Common myeloid progenitor, CD34-positive (primary cell): ENCODE results near the gene ARMC9.
A peak's percentile ranks its signal among the peaks of the same experiment; 100 is the strongest.

Experiments used
- CTCF ChIA-PET: fragments of 350-600 bp; sonication (Branson Sonifier 250); formaldehyde crosslinking; loops from one replicate; lab custom pipeline; 2021; ENCODE audit warnings: antibody characterized with exemption; lab: Charles Lee
- POLR2A ChIA-PET: fragments of 350-600 bp; sonication (Branson Sonifier 250); formaldehyde crosslinking; loops from one replicate; lab custom pipeline; 2021; ENCODE audit warnings: antibody characterized with exemption; lab: Charles Lee
- DNase-seq, 3 donors: peaks; one replicate each; pipeline versions ENCODE4 v3.0.0 to v3.0.0-alpha.2; 2013
- H3K27ac ChIP-seq, 2 experiments: 1 replicate in 1 of 2; 2 replicates in 1 of 2; pipeline ENCODE4 v1.7.0; 2013; ENCODE audit warnings: inconsistent platforms in 2 of 2, low read length in 2 of 2, mild to moderate bottlenecking in 2 of 2, low read depth in 1 of 2, moderate library complexity in 1 of 2; ENCODE audit not compliant: severe bottlenecking in 2 of 2, insufficient read depth in 1 of 2, poor library complexity in 1 of 2
- H3K27me3 ChIP-seq, 5 experiments: replicated peaks in 2 of 5; 1 replicate in 3 of 5; 2 replicates in 2 of 5; pipeline versions ENCODE4 v1.6.1 to v1.7.0; 2013; ENCODE audit warnings: low read length in 4 of 5, mild to moderate bottlenecking in 2 of 5, moderate library complexity in 2 of 5, inconsistent platforms in 1 of 5; ENCODE audit not compliant: insufficient read depth in 5 of 5, control insufficient read depth in 4 of 5
- H3K36me3 ChIP-seq, 4 experiments: 1 replicate in 2 of 4; 2 replicates in 2 of 4; pipeline versions ENCODE4 v1.6.1 to v1.7.0; 2013; ENCODE audit warnings: low read length in 3 of 4, control low read depth in 1 of 4, mild to moderate bottlenecking in 1 of 4; ENCODE audit not compliant: control insufficient read depth in 4 of 4, insufficient read depth in 4 of 4
- H3K4me1 ChIP-seq, 4 experiments: 1 replicate in 3 of 4; 2 replicates in 1 of 4; pipeline versions ENCODE4 v1.6.1 to v1.7.1; 2013; ENCODE audit warnings: low read length in 3 of 4, mild to moderate bottlenecking in 3 of 4, control low read depth in 1 of 4, inconsistent platforms in 1 of 4, moderate library complexity in 1 of 4; ENCODE audit not compliant: control insufficient read depth in 4 of 4, insufficient read depth in 4 of 4; ENCODE audit errors: control extremely low read depth in 1 of 4
- H3K4me3 ChIP-seq, 7 experiments: 1 replicate in 4 of 7; 2 replicates in 3 of 7; pipeline versions ENCODE4 v1.5.1 to v1.7.0; 2013; ENCODE audit warnings: mild to moderate bottlenecking in 7 of 7, low read length in 6 of 7, moderate library complexity in 6 of 7, inconsistent platforms in 2 of 7, low read depth in 2 of 7, control low read depth in 1 of 7; ENCODE audit not compliant: insufficient read depth in 4 of 7, control insufficient read depth in 1 of 7; ENCODE audit errors: extremely low read depth in 1 of 7
- H3K9me3 ChIP-seq, 5 experiments: 1 replicate in 4 of 5; 2 replicates in 1 of 5; pipeline versions ENCODE4 v1.6.1 to v1.7.1; 2013; ENCODE audit warnings: low read length in 4 of 5, mild to moderate bottlenecking in 2 of 5, inconsistent platforms in 1 of 5, low read depth in 1 of 5, moderate library complexity in 1 of 5; ENCODE audit not compliant: control insufficient read depth in 4 of 5, insufficient read depth in 2 of 5; ENCODE audit errors: control extremely low read depth in 1 of 5
- WGBS: methylation state at CpG from one replicate; pipeline ENCODE4 v1.1.5; 2013; ENCODE audit not compliant: insufficient coverage; 5-methylcytosine and 5-hydroxymethylcytosine counted together

ARMC9 gene

DNA sequence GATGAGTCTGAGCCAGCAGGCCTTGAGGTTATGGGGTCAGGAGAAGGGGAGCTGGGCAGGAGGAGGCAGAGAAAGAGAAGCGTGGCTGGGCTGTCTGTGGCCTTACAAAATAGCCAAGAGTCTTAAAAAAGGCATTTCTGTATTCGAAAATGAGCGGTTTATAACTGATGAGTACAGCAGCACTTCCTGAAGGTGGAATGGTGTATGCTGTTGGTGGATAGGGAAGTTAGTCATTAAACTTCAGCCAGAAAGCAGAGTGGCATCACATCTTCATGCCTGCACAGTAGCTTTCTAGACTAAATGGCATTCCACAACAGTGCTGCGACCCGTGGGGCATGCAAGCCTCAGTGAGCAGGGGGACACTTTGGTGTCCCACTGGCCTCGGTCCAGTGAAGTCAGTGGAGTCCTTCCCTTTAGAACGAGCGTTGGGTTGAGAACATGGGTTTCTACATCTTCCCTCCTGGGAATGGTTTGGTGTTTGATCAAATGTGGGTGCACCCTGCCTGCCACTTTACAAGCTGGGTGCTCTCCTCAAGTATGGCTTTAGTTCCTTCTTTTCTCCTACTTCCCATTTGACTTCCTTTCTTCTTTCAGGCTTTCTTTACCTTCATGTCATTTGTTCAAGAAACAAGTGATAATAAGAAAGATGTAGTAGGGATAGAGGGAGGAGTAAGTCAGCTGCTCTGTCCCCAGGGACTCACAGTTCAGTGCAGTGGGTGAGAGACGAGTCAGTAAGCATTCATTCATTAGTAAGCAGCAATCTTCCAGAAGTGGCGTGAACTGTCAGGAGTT is 96.3 kb downstream of the ARMC9 start:
- ChIA-PET CTCF (interaction anchor here (0.6 to 3.7 kb wide), 8 partner anchors 11 to 120 kb away, joined by 3 to 22 read pairs (median 3); no protein-coding TSS in a partner anchor), POLR2A (no interaction called here)
- Histone ChIP-seq H3K27ac (no peak overlapping the region), H3K4me1 (peaks cover 10 to 36% (median 19%) of the 10 kb centered on the region in 4 experiments), H3K27me3 (no peaks in the 10 kb centered on the region), H3K4me3 (no peak overlapping the region), H3K36me3 (no peaks in the 10 kb centered on the region), H3K9me3 (no peaks in the 10 kb centered on the region)
- peak in 2 of 3 donors; percentile 40 to 57 for DNase-seq
- 78% methylated on average over 10 of the region's 10 CpGs for WGBS

GRCh38 chr2:231295363-231295655 is 96.9 kb downstream of the ARMC9 start:
- ChIA-PET POLR2A (no interaction called here), CTCF (interaction anchor here (0.6 to 3.7 kb wide), 7 partner anchors 12 to 119 kb away, joined by 3 to 22 read pairs (median 3); no protein-coding TSS in a partner anchor)
- no peaks in the 10 kb centered on the region for H3K9me3 ChIP-seq
- H3K27me3 ChIP-seq: no peaks in the 10 kb centered on the region
- H3K27ac ChIP-seq: no peak overlapping the region
- H3K36me3 ChIP-seq: no peaks in the 10 kb centered on the region
- no peak for DNase-seq
- 90% methylated on average over 8 of the region's 8 CpGs for WGBS
- H3K4me1 ChIP-seq: peaks cover 10 to 38% (median 24%) of the 10 kb centered on the region in 4 experiments
- H3K4me3 ChIP-seq: no peak overlapping the region

GRCh38 chr2:231296401-231296974 is 98.1 kb downstream of the ARMC9 start:
- ChIA-PET CTCF (interaction anchor here (0.7 to 4.5 kb wide), 20 partner anchors 10 to 116 kb away, joined by 3 to 22 read pairs (median 6); no protein-coding TSS in a partner anchor), POLR2A (no interaction called here)
- 97% methylated on average over 12 of the region's 13 CpGs for WGBS

DNA sequence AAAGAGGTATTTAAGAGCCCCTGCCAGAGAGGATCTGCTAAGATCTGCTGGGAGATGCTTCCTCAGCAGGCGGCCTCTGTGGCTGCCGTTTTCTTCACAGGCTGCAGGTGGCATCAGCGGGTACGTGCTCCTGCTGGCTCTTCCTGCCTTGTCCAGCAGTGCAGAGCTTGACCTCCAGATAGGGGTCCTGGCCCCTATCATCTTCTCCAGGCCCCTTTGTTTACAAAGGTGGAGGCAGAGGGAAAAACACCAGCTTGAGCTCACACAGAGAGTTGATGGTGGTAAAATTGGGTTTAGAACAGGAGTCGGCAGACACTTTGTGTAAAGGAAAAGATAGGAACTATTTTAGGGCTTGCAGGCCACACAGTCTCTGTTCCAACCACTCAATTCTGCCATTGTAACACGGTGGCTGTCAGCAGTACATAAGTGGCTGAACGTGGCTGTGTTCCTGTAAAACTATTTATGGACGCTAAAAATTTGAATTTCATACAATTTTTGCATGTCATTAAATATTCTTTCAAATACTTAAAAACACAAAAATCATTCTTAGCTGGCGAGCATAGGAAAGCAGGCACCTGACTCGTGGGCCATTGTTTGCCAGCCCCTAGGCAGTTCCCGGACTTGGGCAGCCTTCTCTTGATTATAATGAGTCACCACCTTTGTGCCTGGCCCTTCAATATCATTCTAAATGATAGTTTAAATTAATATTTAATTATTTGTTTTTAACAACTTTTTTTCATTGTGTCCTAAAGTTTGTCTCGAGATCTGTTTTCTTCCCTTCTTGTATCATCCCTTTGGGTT is 98.9 kb downstream of the ARMC9 start:
- no peaks in the 10 kb centered on the region for H3K27me3 ChIP-seq
- ChIA-PET POLR2A (no interaction called here), CTCF (interaction anchor here (0.7 to 4.5 kb wide), 24 partner anchors 9 to 155 kb away, joined by 3 to 22 read pairs (median 6); no protein-coding TSS in a partner anchor)
- no peaks in the 10 kb centered on the region for H3K9me3 ChIP-seq
- H3K4me3 ChIP-seq: no peak overlapping the region
- peak in 2 of 3 donors; percentile 48 for DNase-seq
- H3K4me1 ChIP-seq: peaks cover 10 to 44% (median 28%) of the 10 kb centered on the region in 4 experiments
- H3K36me3 ChIP-seq: no peaks in the 10 kb centered on the region
- 32% methylated on average over 8 of the region's 12 CpGs for WGBS
- H3K27ac ChIP-seq: no peak overlapping the region

More at GRCh38 chr2:231296401-231296974, 98.1 kb downstream of the ARMC9 start:
- no peak for DNase-seq
- Histone ChIP-seq H3K27ac (no peak overlapping the region), H3K36me3 (no peaks in the 10 kb centered on the region), H3K27me3 (no peaks in the 10 kb centered on the region), H3K4me3 (no peak overlapping the region), H3K4me1 (peaks cover 10 to 44% (median 28%) of the 10 kb centered on the region in 4 experiments), H3K9me3 (no peaks in the 10 kb centered on the region)

GRCh38 chr2:231298091-231298490 is 99.7 kb downstream of the ARMC9 start:
- Histone ChIP-seq H3K27me3 (no peaks in the 10 kb centered on the region), H3K4me3 (no peak overlapping the region), H3K9me3 (no peaks in the 10 kb centered on the region), H3K4me1 (peaks cover 10 to 44% (median 28%) of the 10 kb centered on the region in 4 experiments), H3K27ac (no peak overlapping the region), H3K36me3 (no peaks in the 10 kb centered on the region)
- ChIA-PET POLR2A (no interaction called here), CTCF (interaction anchor here (0.8 to 4.5 kb wide), 12 partner anchors 14 to 115 kb away, joined by 3 to 22 read pairs (median 10); no protein-coding TSS in a partner anchor)
- WGBS: 98% methylated on average over 8 of the region's 8 CpGs
- DNase-seq: no peak

DNA sequence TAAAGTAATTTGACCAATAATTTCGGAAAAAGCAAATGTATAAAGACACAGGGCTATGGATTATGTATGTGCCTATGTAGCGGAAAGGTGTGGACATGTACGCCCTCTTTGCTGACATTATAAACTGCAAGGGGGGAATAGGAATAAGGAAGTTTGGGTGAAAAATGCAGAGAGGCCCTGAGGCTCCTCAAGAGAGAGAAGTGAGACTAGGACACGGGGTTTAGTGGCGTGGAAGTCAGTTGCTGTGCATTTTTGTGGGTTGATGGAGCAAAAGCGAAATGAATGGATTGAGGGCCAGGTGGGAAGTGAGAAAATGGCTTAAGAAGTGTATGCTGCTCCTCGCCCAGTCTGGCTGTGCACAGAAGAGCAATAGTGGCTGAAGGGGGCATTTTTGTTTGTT is 100.8 kb downstream of the ARMC9 start:
- Histone ChIP-seq H3K27ac (no peak overlapping the region), H3K4me1 (peaks cover 10 to 40% (median 26%) of the 10 kb centered on the region in 4 experiments), H3K4me3 (no peak overlapping the region), H3K9me3 (no peaks in the 10 kb centered on the region), H3K36me3 (no peaks in the 10 kb centered on the region), H3K27me3 (no peaks in the 10 kb centered on the region)
- CTCF ChIA-PET: interaction anchor here (0.8 to 4.5 kb wide), 14 partner anchors 9 to 114 kb away, joined by 3 to 22 read pairs (median 4); no protein-coding TSS in a partner anchor
- DNase-seq: peak in 2 of 3 donors; percentile 47 to 56
- 54% methylated on average over 7 of the region's 7 CpGs for WGBS
- POLR2A ChIA-PET: no interaction called here
